MCF 10A (cell line): ENCODE results near the gene PTPRZ1. TPM values are rescaled to one million over a fixed set of nuclear protein-coding genes. Genes with fewer than 3 reads are reported as not detected.

Experiments used
- BruUV-seq: library from RNA; stranded (reverse); fragments of 400-500 nt; replicated peaks from 2 replicates; lab custom pipeline; 2021; lab: Mats Ljungman, UMichigan
- CTCF ChIA-PET: fragments of 300-600 bp; sonication (Branson Sonifier 250); formaldehyde crosslinking; extraction: SDS; loops from one replicate; lab custom pipeline; 2021; ENCODE audit warnings: antibody characterized with exemption, inconsistent platforms; lab: Yijun Ruan, JAX
- POLR2A ChIA-PET: fragments of 300-600, 350-650 bp; sonication (Branson Sonifier 250); formaldehyde crosslinking; extraction: SDS; loops from one replicate; lab custom pipeline; 2020; ENCODE audit warnings: antibody characterized with exemption, inconsistent platforms; lab: Yijun Ruan, JAX
- DNase-seq: peaks from one replicate; pipeline ENCODE4 v3.0.0-alpha.2; 2018; ENCODE audit not compliant: unreplicated experiment
- H3K27ac Mint-ChIP-seq: one replicate; pipeline ENCODE4 v1.8.0; 2022; ENCODE audit warnings: mild to moderate bottlenecking, low read depth, mixed read lengths; ENCODE audit not compliant: unreplicated experiment
- H3K27me3 Mint-ChIP-seq: one replicate; pipeline ENCODE4 v1.8.0; 2022; ENCODE audit warnings: mixed read lengths; ENCODE audit not compliant: insufficient read depth, unreplicated experiment
- H3K36me3 Mint-ChIP-seq: one replicate; pipeline ENCODE4 v1.8.0; 2022; ENCODE audit warnings: mild to moderate bottlenecking, moderate library complexity, mixed read lengths; ENCODE audit not compliant: insufficient read depth, unreplicated experiment
- H3K4me1 Mint-ChIP-seq: one replicate; pipeline ENCODE4 v1.8.0; 2022; ENCODE audit warnings: mixed read lengths; ENCODE audit not compliant: insufficient read depth, unreplicated experiment
- H3K4me3 Mint-ChIP-seq: one replicate; pipeline ENCODE4 v1.8.0; 2022; ENCODE audit warnings: mild to moderate bottlenecking, moderate library complexity, mixed read lengths; ENCODE audit not compliant: unreplicated experiment
- H3K9me3 Mint-ChIP-seq: one replicate; pipeline ENCODE4 v1.8.0; 2022; ENCODE audit warnings: mixed read lengths; ENCODE audit not compliant: unreplicated experiment
- intact Hi-C: fragments of 100-400 bp; cut with micrococcal nuclease; formaldehyde crosslinking; loops from 2 replicates; pipeline ENCODE4 v1.14.1; 2022
- total RNA-seq: library from RNA; stranded (reverse); gene quantifications from 2 replicates; pipeline ENCODE4 v1.2.3, GENCODE V29; 2022
- TF ChIP-seq, protein P1 (sequence below): fragments of 200-600 bp; IDR thresholded peaks from one replicate; pipeline ENCODE4 v1.8.0; 2022; ENCODE audit warnings: antibody characterized with exemption, mild to moderate bottlenecking; ENCODE audit not compliant: unreplicated experiment

The PTPRZ1 gene
- total RNA-seq, 1 experiment from 2014 or later = 11.1 TPM

DNA sequence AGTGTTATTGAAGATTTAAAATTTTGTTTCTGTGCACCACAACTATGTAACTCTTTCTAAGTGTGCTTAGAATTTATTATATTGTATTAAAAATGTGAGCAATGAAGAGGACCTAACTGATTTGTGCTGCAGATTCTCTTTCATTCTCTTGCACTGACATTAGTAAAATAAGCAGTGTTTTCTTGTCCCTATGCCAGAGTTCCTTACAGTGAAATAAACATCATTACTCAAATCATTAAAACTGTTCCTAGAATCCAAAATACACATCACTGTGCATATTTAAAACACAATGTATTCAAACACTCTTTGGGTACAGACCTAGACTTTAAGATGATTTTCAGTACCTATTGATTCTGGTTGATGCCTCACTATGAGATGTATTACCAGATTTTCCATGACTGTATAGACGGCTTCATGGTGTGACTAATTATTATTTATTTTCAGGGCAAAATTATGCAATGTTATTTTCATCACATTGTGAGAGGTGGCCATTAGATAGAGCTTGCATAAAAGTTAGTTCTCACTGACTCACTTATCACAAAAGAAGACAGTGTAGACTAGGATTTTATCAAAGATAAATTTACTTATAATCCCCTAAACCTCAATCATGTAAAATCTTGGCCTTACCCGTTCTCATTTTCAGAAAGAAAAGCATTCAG is 93.4 kb downstream of the PTPRZ1 start:
- Mint-ChIP-seq H3K9me3 (no peaks in the 10 kb centered on the region), H3K36me3 (no peaks in the 10 kb centered on the region), H3K27ac (no peak overlapping the region), H3K4me3 (no peak overlapping the region), H3K4me1 (peaks cover 2% of the 10 kb centered on the region), H3K27me3 (no peaks in the 10 kb centered on the region)
- TF ChIP-seq, protein P1, sequence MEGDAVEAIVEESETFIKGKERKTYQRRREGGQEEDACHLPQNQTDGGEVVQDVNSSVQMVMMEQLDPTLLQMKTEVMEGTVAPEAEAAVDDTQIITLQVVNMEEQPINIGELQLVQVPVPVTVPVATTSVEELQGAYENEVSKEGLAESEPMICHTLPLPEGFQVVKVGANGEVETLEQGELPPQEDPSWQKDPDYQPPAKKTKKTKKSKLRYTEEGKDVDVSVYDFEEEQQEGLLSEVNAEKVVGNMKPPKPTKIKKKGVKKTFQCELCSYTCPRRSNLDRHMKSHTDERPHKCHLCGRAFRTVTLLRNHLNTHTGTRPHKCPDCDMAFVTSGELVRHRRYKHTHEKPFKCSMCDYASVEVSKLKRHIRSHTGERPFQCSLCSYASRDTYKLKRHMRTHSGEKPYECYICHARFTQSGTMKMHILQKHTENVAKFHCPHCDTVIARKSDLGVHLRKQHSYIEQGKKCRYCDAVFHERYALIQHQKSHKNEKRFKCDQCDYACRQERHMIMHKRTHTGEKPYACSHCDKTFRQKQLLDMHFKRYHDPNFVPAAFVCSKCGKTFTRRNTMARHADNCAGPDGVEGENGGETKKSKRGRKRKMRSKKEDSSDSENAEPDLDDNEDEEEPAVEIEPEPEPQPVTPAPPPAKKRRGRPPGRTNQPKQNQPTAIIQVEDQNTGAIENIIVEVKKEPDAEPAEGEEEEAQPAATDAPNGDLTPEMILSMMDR = no peak
- no TSS peak for BruUV-seq
- intact Hi-C loops = no loop called here
- CTCF ChIA-PET = no interaction called here
- POLR2A ChIA-PET = interaction anchor here (0.9 kb wide), 1 partner anchor 91 kb away, joined by 4 read pairs; no protein-coding TSS in a partner anchor
- DNase-seq = no peak

DNA sequence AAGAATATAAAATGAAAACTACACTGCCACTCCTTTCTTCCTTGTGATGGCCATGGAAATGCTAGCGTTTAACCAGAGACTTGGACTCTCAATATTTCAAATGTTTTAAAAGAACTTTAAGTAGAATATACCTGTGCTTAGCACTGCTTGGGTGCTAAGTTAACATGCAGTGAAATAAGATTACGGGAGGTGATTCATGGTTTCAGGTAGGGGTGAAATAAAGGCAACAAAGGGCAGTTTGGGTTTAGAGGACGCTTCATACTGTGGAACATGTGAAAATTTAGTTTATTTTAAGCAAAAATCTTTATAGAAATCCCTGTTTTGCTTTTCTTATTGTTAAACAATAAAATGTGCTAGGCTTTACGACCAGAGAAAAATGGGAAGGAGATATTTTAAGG is 94.0 kb downstream of the PTPRZ1 start:
- Mint-ChIP-seq H3K9me3 (no peaks in the 10 kb centered on the region), H3K36me3 (no peaks in the 10 kb centered on the region), H3K4me3 (no peak overlapping the region), H3K27ac (no peak overlapping the region), H3K4me1 (no peaks in the 10 kb centered on the region), H3K27me3 (no peaks in the 10 kb centered on the region)
- ChIA-PET POLR2A (interaction anchor here (0.9 kb wide), 1 partner anchor 91 kb away, joined by 4 read pairs; no protein-coding TSS in a partner anchor), CTCF (interaction anchor here (1.2 kb wide), 1 partner anchor 9 kb away, joined by 3 read pairs; no protein-coding TSS in a partner anchor)
- no TSS peak for BruUV-seq
- intact Hi-C loops = no loop called here
- no peak for DNase-seq
- TF ChIP-seq, protein P1 = no peak

DNA sequence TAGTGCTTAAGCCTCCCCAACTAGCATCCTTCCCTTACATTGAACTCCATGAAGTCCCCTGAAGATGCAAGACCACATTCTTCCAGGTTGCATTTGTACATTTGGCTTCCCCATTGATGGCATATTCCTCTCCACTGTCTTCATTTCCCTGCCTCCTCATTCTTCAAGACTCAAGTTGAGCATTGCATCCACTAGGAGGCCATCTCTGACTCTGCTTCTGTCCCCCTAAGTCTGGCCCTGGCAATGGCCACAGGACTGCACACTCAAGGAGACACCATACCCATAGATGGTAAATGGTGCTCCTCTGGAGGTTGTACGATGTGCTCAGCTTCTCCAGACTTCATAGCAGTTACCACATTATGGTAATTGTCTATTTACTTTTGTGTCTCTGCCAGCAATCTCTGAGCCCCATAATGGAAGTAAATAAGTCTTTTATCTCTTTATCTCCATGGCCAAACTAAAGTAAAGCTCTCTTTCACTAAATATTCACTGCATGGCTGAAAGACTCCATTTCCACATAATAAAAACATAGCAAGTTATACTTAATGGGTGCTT is 112.6 kb downstream of the PTPRZ1 start:
- no peak for DNase-seq
- Mint-ChIP-seq H3K27ac (no peak overlapping the region), H3K9me3 (no peaks in the 10 kb centered on the region), H3K4me3 (no peak overlapping the region), H3K36me3 (no peaks in the 10 kb centered on the region), H3K4me1 (peaks cover 5% of the 10 kb centered on the region), H3K27me3 (no peaks in the 10 kb centered on the region)
- TF ChIP-seq, protein P1 = no peak
- ChIA-PET CTCF (interaction anchor here (0.8 to 2.6 kb wide), 2 partner anchors 9 to 422 kb away, joined by 4 to 12 read pairs; no protein-coding TSS in a partner anchor), POLR2A (interaction anchor here (0.7 to 1.0 kb wide), 2 partner anchors 8 to 31 kb away, joined by 3 read pairs; no protein-coding TSS in a partner anchor)
- no TSS peak for BruUV-seq
- intact Hi-C loops = no loop called here

DNA sequence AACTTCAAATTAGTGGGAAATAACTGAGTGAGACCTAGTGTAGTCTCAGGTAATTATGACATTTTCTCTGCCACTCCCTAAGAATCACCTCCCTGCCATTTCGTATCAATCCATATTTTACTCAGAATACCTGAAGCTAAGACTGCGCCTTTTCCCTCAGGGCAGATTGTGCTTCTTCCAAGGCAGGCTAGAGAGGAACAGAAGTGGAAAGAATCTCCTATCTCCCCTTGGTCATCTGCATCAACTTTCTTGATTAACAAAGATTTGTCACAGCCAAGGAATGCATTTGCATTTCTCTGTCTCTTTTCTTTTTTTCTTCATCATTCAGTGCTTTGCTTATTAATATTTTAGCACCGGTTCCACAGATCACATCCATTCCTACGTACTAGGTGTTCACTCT is 119.1 kb downstream of the PTPRZ1 start:
- POLR2A ChIA-PET = interaction anchor here (0.7 to 3.7 kb wide), 3 partner anchors 387 to 444 kb away, joined by 4 to 15 read pairs (median 4); no protein-coding TSS in a partner anchor
- Mint-ChIP-seq H3K27me3 (no peaks in the 10 kb centered on the region), H3K36me3 (no peaks in the 10 kb centered on the region), H3K9me3 (no peaks in the 10 kb centered on the region), H3K4me1 (no peaks in the 10 kb centered on the region), H3K27ac (no peak overlapping the region), H3K4me3 (no peak overlapping the region)
- intact Hi-C loops = loop anchor here (5.0 to 10.0 kb wide), 2 partner anchors 120 to 1197 kb away; partner anchors contain the start of gene PTPRZ1
- CTCF ChIA-PET = interaction anchor here (1.0 to 5.8 kb wide), 9 partner anchors 29 to 624 kb away, joined by 3 to 157 read pairs (median 31); partner anchors contain the start of gene PTPRZ1
- TF ChIP-seq, protein P1 = no peak
- no peak for DNase-seq
- no TSS peak for BruUV-seq
